ENCODE measurements around the gene SOS2. TPM values are rescaled to one million over a fixed set of nuclear protein-coding genes. Genes with fewer than 3 reads are reported as not detected.

The SOS2 gene
- total RNA-seq, 1 experiment from 2014 or later: 9.4 TPM

DNA sequence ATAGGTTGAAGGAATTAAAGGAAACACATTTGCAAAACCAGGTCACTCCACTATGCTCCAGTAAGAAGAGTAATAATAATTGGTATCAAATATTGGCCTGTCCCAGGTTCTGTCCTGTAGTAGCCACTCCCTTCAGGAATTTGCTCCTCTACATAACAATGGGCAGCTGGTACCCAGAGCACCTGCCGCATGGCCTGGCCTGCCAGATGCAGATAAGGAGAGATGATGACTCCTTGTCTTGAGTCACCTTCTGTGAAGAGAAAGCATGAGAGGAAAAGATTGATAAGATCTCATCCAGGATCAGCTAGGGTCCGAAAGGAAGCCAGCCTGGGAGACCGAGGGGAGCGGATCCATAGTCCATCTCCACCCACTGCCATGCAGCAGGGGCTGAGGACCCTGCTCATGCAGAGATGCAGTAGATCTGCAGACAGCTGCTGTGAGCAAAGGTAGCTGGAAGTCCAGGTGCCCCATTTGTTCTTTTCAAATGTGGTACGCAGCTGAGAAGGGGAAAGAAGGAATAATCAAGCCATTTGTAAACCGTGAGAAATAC, 139.3 kb downstream of the SOS2 start:
- Histone ChIP-seq H2BK15ac (ENCODE audit: low read depth, low read length) (no peak overlapping the region), H3K9me3 (ENCODE audit: control insufficient read depth, low read depth, low read length) (no peaks in the 10 kb centered on the region), H2BK20ac (ENCODE audit: low read depth, low read length, poor library complexity, severe bottlenecking) (no peak overlapping the region), H4K5ac (ENCODE audit: insufficient read length, low read depth, low read length) (no peak overlapping the region), H3K14ac (ENCODE audit: insufficient read depth, low read length) (no peak overlapping the region), H3K4me2 (ENCODE audit: insufficient read depth, insufficient read length, low read length) (no peak overlapping the region), H4K8ac (replicated peaks; ENCODE audit: insufficient read length, low read depth, low read length) (no peak overlapping the region), H4K20me1 (ENCODE audit: control insufficient read depth, insufficient read depth, insufficient read length) (no peaks in the 10 kb centered on the region), H3K4me1 (ENCODE audit: insufficient read depth, low read length) (no peaks in the 10 kb centered on the region; the same call in 1 of the 2 replicates), H2AK5ac (ENCODE audit: insufficient read length, low read length) (no peak overlapping the region), H2BK120ac (ENCODE audit: low read depth, low read length, poor library complexity, severe bottlenecking) (no peak overlapping the region), H3K23ac (ENCODE audit: insufficient read length, low read depth, low read length) (no peak overlapping the region), H2BK12ac (ENCODE audit: insufficient read length, low read depth, low read length) (no peak overlapping the region), H3K79me1 (ENCODE audit: insufficient read depth, low read depth, low read length, poor library complexity, severe bottlenecking) (no peaks in the 10 kb centered on the region), H3K79me2 (ENCODE audit: insufficient read depth, low read length) (no peaks in the 10 kb centered on the region; the same call in 1 of the 2 replicates), H3K9ac (ENCODE audit: extremely low read depth, insufficient read length, low read length) (no peak overlapping the region), H3K18ac (ENCODE audit: insufficient read length, low read depth, low read length) (no peak overlapping the region), H3T11ph (ENCODE audit: low read length) (no peak overlapping the region), H3K23me2 (ENCODE audit: insufficient read length, low read depth, low read length, poor library complexity, severe bottlenecking) (no peaks in the 10 kb centered on the region), H3K27ac (ENCODE audit: insufficient read length, low read depth, low read length) (no peak overlapping the region), H2AFZ (ENCODE audit: low read length) (no peak overlapping the region), H3K27me3 (ENCODE audit: insufficient read depth, low read length) (no peaks in the 10 kb centered on the region), H3K4ac (ENCODE audit: low read depth, low read length) (no peak overlapping the region), H4K91ac (ENCODE audit: insufficient read length, low read depth, low read length) (no peak overlapping the region), H3K56ac (ENCODE audit: insufficient read length, low read depth, low read length) (no peak overlapping the region), H2BK5ac (ENCODE audit: insufficient read length, low read length) (no peak overlapping the region)
- H3K4me3 Mint-ChIP-seq: no peak overlapping the region
- no peak overlapping the region; a peak in 1 of 7 replicates for H3K27ac Mint-ChIP-seq
- peaks cover 10 to 12% of the 10 kb centered on the region in 2 experiments for H3K4me1 Mint-ChIP-seq
- H3K36me3 Mint-ChIP-seq (ENCODE audit: insufficient read depth in 1 of 3, low read depth in 3 of 3): no peaks in the 10 kb centered on the region
- TF ChIP-seq, protein P1, sequence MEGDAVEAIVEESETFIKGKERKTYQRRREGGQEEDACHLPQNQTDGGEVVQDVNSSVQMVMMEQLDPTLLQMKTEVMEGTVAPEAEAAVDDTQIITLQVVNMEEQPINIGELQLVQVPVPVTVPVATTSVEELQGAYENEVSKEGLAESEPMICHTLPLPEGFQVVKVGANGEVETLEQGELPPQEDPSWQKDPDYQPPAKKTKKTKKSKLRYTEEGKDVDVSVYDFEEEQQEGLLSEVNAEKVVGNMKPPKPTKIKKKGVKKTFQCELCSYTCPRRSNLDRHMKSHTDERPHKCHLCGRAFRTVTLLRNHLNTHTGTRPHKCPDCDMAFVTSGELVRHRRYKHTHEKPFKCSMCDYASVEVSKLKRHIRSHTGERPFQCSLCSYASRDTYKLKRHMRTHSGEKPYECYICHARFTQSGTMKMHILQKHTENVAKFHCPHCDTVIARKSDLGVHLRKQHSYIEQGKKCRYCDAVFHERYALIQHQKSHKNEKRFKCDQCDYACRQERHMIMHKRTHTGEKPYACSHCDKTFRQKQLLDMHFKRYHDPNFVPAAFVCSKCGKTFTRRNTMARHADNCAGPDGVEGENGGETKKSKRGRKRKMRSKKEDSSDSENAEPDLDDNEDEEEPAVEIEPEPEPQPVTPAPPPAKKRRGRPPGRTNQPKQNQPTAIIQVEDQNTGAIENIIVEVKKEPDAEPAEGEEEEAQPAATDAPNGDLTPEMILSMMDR (conservative IDR thresholded peaks at IDR 0.05): no peak
- WGBS (ENCODE audit: extremely low coverage, insufficient read length, low lambda C conversion rate): no CpG with 5 or more reads among the region's 6 CpGs
- no peak for DNase-seq
- H3K9me3 Mint-ChIP-seq: no peaks in the 10 kb centered on the region
- H3K27me3 Mint-ChIP-seq (ENCODE audit: low read depth): no peaks in the 10 kb centered on the region; the same call in 1 of the 2 replicates

All from H9 (cell line).